ENCODE data around the gene GARRE1.
"Not testable (repeated sequence)": the region's sequence is repeated elsewhere in the genome, so short reads cannot be mapped to it uniquely, and the experiment has no call there.

DNA sequence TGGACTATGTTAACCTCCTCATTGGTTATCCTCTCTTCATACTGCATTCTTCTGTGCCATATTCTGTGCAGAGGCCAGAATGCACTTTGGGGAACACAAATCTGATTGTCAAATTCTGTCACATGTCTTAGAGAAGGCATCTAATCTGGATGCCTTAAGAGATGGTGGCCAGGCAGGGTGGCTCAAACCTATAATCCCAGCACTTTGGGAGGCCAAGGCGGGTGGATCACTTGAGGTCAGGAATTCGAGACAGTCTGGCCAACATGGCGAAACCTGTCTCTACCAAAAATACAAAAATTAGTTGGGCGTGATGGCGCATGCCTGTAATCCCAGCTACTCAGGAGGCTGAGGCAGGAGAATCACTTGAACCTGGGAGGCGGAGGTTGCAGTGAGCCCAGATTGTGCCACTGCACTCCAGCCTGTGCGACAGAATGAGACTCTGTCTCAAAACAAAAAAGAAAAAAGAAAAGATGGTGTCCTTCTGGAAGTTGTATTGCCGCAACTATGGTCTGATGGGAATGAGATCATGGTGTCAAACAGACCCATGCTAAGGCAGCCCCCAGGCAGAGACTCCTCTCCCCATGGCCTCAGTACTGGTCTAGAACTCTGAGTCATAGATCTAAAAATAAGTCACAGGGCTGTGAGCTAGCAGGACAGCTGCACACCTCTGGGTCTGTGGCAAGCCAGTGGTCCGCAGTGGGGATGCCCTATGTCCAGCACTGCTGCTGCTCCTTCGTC lies 11.0 kb upstream of the GARRE1 start:
- TF ChIP-seq EZH2, CTCF (IDR thresholded peaks at IDR 0.05): not testable (repeated sequence)
